Left renal cortex interstitium (tissue), 4 donors: Measurements from ENCODE around the gene ZNF35. TPM values are rescaled to one million over a fixed set of nuclear protein-coding genes. Genes with fewer than 3 reads are reported as not detected.
"Not testable (repeated sequence)": the region's sequence is repeated elsewhere in the genome, so short reads cannot be mapped to it uniquely, and the experiment has no call there.

Experiments used
- DNase-seq, 4 donors: peaks; one replicate each; pipeline ENCODE4 v3.0.0-alpha.2; 2013; ENCODE audit warnings: low read depth in 4 of 4, low spot score in 2 of 4, missing footprints in 1 of 4
- polyA plus RNA-seq, 4 donors: library from polyadenylated mRNA; unstranded; fragments of 120-200 nt; gene quantifications; one replicate each; pipeline ENCODE4 v1.2.1, GENCODE V29; 2013; ENCODE audit not compliant: insufficient read length in 4 of 4

ZNF35 gene
- polyA plus RNA-seq = 10 to 100 TPM in 3 of 4 donors, 1 to 10 TPM in 1; 9.6 to 13.2 (median 11.3) TPM

GRCh38 chr3:44648564-44649229 is at the start of gene ZNF35:
Gene ZNF35, plus strand, starts transcription at chr3:44648732. Its CDS starts 2,336 bp downstream, at chr3:44651068.
- peak; percentile 53 to 69 (median 64) for DNase-seq

- no peak for DNase-seq
Observed at GRCh38 chr3:44601749-44602148, 46.8 kb upstream of the ZNF35 start.

GRCh38 chr3:44612678-44613077 is 35.9 kb upstream of the ZNF35 start:
- no peak for DNase-seq

- DNase-seq = peak; percentile 60 to 87 (median 76)
Observed at GRCh38 chr3:44624749-44625480, 23.6 kb upstream of the ZNF35 start, which contains the start of gene ZNF197. Gene ZNF197, plus strand, starts transcription at chr3:44625036. Its CDS starts 4,119 bp downstream, at chr3:44629155.

- no peak for DNase-seq
Observed at GRCh38 chr3:44628716-44629115, 19.8 kb upstream of the ZNF35 start.

DNA sequence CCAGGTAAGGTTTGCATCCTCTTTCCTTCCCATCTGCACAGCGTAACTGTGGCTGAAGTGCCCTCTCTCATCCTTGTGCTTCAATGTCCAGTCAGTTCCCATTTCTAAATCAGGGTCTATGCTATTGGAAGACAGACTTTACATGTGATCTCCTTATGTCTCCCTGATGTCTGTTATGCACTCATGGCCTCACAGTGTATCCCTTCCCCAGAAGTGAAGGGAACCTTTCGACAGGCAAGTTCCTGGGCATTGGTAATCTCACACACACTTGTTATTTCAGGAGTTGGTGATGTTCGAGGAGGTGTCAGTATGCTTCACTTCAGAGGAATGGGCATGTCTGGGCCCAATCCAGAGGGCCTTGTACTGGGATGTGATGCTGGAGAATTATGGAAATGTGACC is 16.3 kb upstream of the ZNF35 start:
- DNase-seq = no peak

- no peak for DNase-seq
Observed at GRCh38 chr3:44642337-44642736, 6.2 kb upstream of the ZNF35 start.

DNA sequence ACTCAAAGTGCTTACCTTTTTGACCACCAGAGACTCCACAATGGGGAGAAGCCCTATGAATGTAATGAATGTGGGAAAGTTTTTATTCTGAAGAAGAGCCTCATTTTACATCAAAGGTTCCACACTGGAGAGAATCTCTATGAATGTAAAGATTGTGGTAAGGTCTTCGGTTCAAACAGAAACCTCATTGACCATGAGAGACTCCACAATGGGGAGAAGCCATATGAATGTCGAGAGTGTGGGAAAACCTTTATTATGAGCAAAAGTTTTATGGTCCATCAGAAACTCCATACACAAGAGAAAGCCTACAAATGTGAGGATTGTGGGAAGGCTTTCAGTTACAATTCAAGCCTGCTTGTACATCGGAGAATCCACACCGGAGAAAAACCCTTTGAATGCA is 5.5 kb upstream of the ZNF35 start:
- no peak for DNase-seq

GRCh38 chr3:44647771-44648170 is 761 bp upstream of the ZNF35 start:
- no peak for DNase-seq

- DNase-seq = no peak
Observed at GRCh38 chr3:44649709-44650108, 1.2 kb downstream of the ZNF35 start.

GRCh38 chr3:44654039-44654438 is 5.5 kb downstream of the ZNF35 start:
- DNase-seq = no peak

DNA sequence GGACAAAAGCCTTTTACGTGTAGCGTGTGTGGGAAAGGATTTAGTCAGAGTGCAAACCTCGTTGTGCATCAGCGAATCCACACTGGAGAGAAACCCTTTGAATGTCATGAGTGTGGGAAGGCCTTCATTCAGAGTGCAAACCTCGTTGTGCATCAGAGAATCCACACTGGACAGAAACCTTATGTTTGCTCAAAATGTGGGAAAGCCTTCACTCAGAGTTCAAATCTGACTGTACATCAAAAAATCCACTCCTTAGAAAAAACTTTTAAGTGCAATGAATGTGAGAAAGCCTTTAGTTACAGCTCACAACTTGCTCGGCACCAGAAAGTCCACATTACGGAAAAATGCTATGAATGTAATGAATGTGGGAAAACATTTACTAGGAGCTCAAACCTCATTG is 10.5 kb downstream of the ZNF35 start:
- no peak for DNase-seq

DNA sequence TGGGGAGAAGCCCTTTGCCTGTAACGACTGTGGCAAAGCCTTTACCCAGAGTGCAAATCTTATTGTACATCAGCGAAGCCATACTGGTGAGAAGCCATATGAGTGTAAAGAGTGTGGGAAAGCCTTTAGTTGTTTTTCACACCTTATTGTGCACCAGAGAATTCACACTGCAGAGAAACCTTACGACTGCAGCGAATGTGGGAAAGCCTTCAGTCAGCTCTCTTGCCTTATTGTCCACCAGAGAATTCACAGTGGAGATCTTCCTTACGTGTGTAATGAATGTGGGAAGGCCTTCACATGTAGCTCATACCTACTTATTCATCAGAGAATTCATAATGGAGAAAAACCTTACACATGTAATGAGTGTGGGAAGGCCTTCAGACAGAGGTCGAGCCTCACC is 10.9 kb downstream of the ZNF35 start:
- no peak for DNase-seq

DNA sequence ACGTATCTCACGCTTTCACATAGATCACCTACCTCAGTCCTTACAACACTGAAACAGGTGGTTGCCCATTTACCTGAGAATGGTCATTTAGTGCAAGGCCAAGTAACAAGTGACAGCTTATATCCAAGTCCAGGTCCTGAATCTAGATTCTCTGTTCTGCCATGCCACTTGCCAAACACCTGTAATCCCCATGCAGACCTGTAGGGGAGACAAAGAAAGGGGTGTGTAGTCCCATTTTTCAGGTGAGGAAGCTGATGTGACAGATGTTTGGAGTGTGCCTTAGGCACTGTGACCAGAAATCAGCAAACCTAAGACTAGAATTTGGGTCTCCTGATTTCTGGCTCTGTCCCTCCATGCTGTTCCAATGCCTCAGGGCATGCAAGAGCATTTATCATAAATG is 12.7 kb downstream of the ZNF35 start:
- DNase-seq = no peak

DNA sequence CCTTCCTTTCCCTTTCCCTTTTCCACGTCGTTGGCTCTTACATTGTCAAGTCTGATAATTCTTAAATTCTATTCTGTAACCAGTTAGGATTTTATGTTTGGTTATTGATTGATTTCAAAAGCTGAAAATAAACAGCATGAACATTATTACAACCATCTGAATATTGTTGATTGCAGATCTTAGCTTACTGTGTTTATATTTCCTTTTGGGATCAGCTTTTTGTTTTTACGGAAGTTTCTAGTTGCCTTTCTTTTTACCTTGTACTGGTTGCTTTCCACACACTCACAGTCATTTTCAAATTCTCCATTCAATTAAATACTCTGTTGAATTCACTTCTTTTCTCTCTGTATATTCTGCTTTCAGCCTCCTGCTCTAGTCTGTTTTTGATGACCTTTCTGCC is 16.6 kb downstream of the ZNF35 start:
- DNase-seq = no peak

DNA sequence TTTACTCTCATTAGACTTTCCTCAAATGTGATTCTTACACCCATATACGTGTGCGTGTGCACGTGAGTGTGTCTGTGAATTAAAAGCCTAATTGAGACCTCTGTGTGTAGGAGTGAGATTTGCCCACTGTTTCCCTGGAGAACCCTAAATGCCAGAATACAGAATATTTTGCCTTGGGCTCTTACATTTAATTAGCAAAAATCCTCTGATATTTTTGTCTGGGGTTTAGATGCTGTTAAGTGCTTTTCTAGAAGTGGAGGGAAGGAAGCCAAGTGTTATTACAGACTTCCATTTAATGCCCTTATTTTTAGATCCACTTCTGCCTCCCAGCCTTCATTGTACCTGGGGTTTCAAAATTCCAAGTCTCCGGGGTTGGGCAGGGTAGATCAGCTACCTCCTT is 17.8 kb downstream of the ZNF35 start:
- no peak for DNase-seq

DNA sequence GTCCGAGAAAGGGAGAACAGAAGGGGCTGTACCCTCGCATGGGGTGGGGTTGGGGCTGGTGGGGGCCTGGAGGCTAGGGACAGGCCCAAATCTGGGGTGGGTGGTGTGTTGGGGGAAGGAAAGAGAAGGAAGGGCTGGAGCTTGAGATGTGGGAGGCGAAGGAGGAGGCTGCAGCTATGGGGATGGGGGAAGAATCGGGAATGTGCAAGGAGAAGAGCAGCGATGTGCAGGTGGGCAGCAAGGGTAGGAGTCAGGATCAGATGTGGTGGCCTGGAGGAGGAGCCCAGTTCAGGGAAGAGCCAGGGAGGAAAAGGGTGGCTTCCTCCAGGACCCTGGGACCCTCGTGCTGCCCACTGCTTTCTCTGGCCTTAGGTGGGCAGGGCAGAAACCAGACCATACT is 21.2 kb downstream of the ZNF35 start:
- no peak for DNase-seq

- DNase-seq = not testable (repeated sequence)
Observed at GRCh38 chr3:44673466-44673865, 24.9 kb downstream of the ZNF35 start.

- DNase-seq = no peak
Observed at GRCh38 chr3:44674211-44674610, 25.7 kb downstream of the ZNF35 start.

GRCh38 chr3:44678480-44679116 is 30.1 kb downstream of the ZNF35 start:
- no peak for DNase-seq

DNA sequence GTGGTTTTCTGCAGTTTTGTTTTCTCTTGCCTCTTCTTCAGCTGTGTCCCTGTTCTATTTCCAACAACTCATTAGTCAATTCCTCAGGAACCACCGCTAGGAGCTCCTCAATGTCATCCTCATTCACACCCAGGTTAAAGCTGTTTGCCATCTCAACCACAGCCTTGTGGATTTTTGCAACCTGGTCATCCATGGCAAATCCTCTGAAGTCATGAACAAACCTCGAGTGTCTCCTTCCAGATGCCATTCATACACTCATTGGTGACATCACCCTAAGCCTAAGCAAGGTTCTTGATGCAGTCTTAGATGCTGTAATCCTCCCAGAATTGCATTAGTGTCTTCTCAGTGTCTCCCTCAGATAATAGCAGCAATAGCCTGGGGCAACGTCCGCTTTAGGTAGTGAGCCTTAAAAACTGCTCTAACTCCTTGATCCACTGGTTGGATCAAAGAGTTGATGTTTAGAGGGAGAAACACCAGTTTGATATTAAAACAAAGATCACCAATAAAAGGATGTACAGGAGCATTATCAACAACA is 32.5 kb downstream of the ZNF35 start:
- no peak for DNase-seq
